Measurements from ENCODE around the gene IL1RAPL2. TPM values are rescaled to one million over a fixed set of nuclear protein-coding genes. Genes with fewer than 3 reads are reported as not detected.

Gene IL1RAPL2
- total and polyA plus RNA-seq, 2 of the 4 experiments (the other 2 are of a cell fraction): 0.03 TPM; not detected in 1

DNA sequence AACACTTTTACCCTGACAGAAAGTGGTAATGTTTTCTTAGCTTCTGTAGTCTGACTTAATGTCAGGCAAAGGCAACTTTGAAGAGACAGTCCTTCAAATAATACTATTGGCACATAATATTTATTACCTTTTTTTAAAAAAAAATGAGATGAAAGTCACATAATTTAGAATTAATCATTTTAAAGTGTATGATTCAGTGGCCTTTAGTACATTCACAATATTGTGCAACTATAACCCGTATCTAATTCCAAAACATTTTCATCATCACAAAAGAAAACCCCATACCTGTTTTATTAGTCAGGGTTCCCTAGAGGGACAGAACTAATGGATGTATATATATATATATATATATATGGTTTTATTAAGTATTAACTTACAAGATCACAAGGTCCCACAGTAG lies 749.2 kb downstream of the IL1RAPL2 start:
- no peak overlapping the region for H2BK5ac ChIP-seq (ENCODE audit: low read depth, low read length, poor library complexity, severe bottlenecking)
- no peaks in the 10 kb centered on the region for H3K9me3 ChIP-seq (ENCODE audit: control insufficient read depth, insufficient read depth, low read length)
- H2BK20ac ChIP-seq (ENCODE audit: low read depth, low read length): no peak overlapping the region
- H3K14ac ChIP-seq (replicated peaks; ENCODE audit: low read depth, low read length): no peak overlapping the region
- H3K18ac ChIP-seq (ENCODE audit: low read depth, low read length): no peak overlapping the region
- no peak overlapping the region for H2AK9ac ChIP-seq (replicated peaks; ENCODE audit: low read depth, low read length, poor library complexity)
- no peak overlapping the region for H4K8ac ChIP-seq (ENCODE audit: low read depth in 2 of 2, low read length in 2 of 2)
- no peak overlapping the region for H2AFZ ChIP-seq (replicated peaks; ENCODE audit: low read length, poor library complexity)
- H3K9ac ChIP-seq (ENCODE audit: low read depth, low read length): no peak overlapping the region
- no peak overlapping the region for H3K4me2 ChIP-seq (ENCODE audit: low read depth, low read length)
- H2BK15ac ChIP-seq (ENCODE audit: low read depth, low read length): no peak overlapping the region
- ATAC-seq (ENCODE audit: low read depth) (no peak), DNase-seq (peak; percentile 10)
- H3K23ac ChIP-seq (ENCODE audit: low read depth, low read length): no peak overlapping the region
- in situ Hi-C loops (cut with MboI; ENCODE audit: low sequenced_read_pairs) (no loop called here), intact Hi-C loops (cut with micrococcal nuclease) (no loop called here), dilution Hi-C loops (cut with HindIII; ENCODE audit: low sequenced_read_pairs, unreplicated experiment) (no loop called here)
- TF ChIP-seq BHLHE40 (IDR thresholded peaks at IDR 0.05; ENCODE audit: low read depth, low read length): no peak
- no peak for TF ChIP-seq CHD1 (IDR thresholded peaks at IDR 0.05; ENCODE audit: low read depth, low read length)
- no peak for TF ChIP-seq MAZ (IDR thresholded peaks at IDR 0.05; ENCODE audit: borderline replicate concordance, low read depth, low read length)
- TF ChIP-seq RCOR1 (IDR thresholded peaks at IDR 0.05; ENCODE audit: insufficient replicate concordance, low read length): no peak
- TF ChIP-seq, protein P1, sequence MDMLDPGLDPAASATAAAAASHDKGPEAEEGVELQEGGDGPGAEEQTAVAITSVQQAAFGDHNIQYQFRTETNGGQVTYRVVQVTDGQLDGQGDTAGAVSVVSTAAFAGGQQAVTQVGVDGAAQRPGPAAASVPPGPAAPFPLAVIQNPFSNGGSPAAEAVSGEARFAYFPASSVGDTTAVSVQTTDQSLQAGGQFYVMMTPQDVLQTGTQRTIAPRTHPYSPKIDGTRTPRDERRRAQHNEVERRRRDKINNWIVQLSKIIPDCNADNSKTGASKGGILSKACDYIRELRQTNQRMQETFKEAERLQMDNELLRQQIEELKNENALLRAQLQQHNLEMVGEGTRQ (IDR thresholded peaks at IDR 0.05; ENCODE audit: low read depth, low read length): no peak
- TF ChIP-seq MAFK (IDR thresholded peaks at IDR 0.05; ENCODE audit: low read depth, low read length): no peak
- no peak for TF ChIP-seq SMC3 (IDR thresholded peaks at IDR 0.05; ENCODE audit: low read depth, low read length)
- no peak for TF ChIP-seq NFE2L2 (IDR thresholded peaks at IDR 0.05; ENCODE audit: low read depth, low read length)
- TF ChIP-seq, protein P2, sequence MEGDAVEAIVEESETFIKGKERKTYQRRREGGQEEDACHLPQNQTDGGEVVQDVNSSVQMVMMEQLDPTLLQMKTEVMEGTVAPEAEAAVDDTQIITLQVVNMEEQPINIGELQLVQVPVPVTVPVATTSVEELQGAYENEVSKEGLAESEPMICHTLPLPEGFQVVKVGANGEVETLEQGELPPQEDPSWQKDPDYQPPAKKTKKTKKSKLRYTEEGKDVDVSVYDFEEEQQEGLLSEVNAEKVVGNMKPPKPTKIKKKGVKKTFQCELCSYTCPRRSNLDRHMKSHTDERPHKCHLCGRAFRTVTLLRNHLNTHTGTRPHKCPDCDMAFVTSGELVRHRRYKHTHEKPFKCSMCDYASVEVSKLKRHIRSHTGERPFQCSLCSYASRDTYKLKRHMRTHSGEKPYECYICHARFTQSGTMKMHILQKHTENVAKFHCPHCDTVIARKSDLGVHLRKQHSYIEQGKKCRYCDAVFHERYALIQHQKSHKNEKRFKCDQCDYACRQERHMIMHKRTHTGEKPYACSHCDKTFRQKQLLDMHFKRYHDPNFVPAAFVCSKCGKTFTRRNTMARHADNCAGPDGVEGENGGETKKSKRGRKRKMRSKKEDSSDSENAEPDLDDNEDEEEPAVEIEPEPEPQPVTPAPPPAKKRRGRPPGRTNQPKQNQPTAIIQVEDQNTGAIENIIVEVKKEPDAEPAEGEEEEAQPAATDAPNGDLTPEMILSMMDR (conservative IDR thresholded peaks at IDR 0.05; ENCODE audit: low read depth, low read length): no peak
- no peak for TF ChIP-seq FOS (IDR thresholded peaks at IDR 0.05; ENCODE audit: low read depth, low read length)
- no peak for TF ChIP-seq RFX5 (IDR thresholded peaks at IDR 0.05; ENCODE audit: low read depth, low read length)
- TF ChIP-seq RAD21 (IDR thresholded peaks at IDR 0.05; ENCODE audit: low read length): no peak
- no peak; the same call in 1 of the 2 replicates for TF ChIP-seq CEBPB (IDR thresholded peaks at IDR 0.05; ENCODE audit: low read depth, low read length)
- TF ChIP-seq POLR2A (IDR thresholded peaks at IDR 0.05; ENCODE audit: low read depth, low read length): no peak
- no peak for TF ChIP-seq MXI1 (IDR thresholded peaks at IDR 0.05; ENCODE audit: borderline replicate concordance, low read depth, low read length)
- no peak for TF ChIP-seq ELK1 (IDR thresholded peaks at IDR 0.05; ENCODE audit: borderline replicate concordance, low read depth, low read length)
- no peak overlapping the region for H3K4me3 ChIP-seq (ENCODE audit: insufficient read depth, low read depth, low read length)
- peaks cover 2% of the 10 kb centered on the region; the same call in 1 of the 2 replicates for H3K27me3 ChIP-seq (ENCODE audit: control insufficient read depth, insufficient read depth, low read length)
- no TSS peak for BruUV-seq (replicated peaks)
- POLR2A ChIA-PET (ENCODE audit: unreplicated experiment): no interaction called here
- H4K5ac ChIP-seq (ENCODE audit: low read depth, low read length): no peak overlapping the region
- H4K91ac ChIP-seq (ENCODE audit: insufficient read depth, low read depth, low read length): no peak overlapping the region
- no peaks in the 10 kb centered on the region; the same call in 1 of the 2 replicates for H4K20me1 ChIP-seq (ENCODE audit: insufficient read depth, low read length)
- H3K27ac ChIP-seq (ENCODE audit: insufficient read depth, low read length): no peak overlapping the region
- no peaks in the 10 kb centered on the region for H3K79me1 ChIP-seq (ENCODE audit: low read depth in 1 of 2, low read length in 2 of 2)
- H3K4me1 ChIP-seq (ENCODE audit: control insufficient read depth, insufficient read depth, low read length): no peaks in the 10 kb centered on the region
- H3K56ac ChIP-seq (ENCODE audit: extremely low read depth, insufficient read depth, low read length): no peak overlapping the region
- WGBS, 2 experiments (ENCODE audit: extremely low coverage in 2 of 2, insufficient read length in 1 of 2): no CpG with 5 or more reads among the region's 1 CpG
- no peaks in the 10 kb centered on the region for H3K9me1 ChIP-seq (ENCODE audit: insufficient read depth, low read length)
- H3K4ac ChIP-seq (ENCODE audit: low read depth, low read length): no peak overlapping the region
- H2BK120ac ChIP-seq (ENCODE audit: low read depth, low read length): no peak overlapping the region
- no peak overlapping the region for H2AK5ac ChIP-seq (ENCODE audit: low read depth, low read length)
- CTCF ChIA-PET: no interaction called here
- H3K36me3 ChIP-seq (ENCODE audit: control insufficient read depth, insufficient read depth, low read length): no peaks in the 10 kb centered on the region
